Parathyroid adenoma (tissue), 2 donors: ENCODE measurements around the gene TXNRD2.

Experiments
- H2AFZ ChIP-seq: fragments of 300-600 bp; sonication (generic); one replicate; pipeline ENCODE4 v1.7.0; 2017; ENCODE audit warnings: antibody characterized with exemption, mild to moderate bottlenecking
- H3K27ac ChIP-seq: fragments of 300-600 bp; sonication (generic); one replicate; pipeline ENCODE4 v1.7.0; 2017
- H3K27me3 ChIP-seq: fragments of 300-600 bp; sonication (generic); one replicate; pipeline ENCODE4 v1.7.0; 2017; ENCODE audit warnings: low read length; ENCODE audit not compliant: control insufficient read depth, insufficient read depth
- H3K36me3 ChIP-seq: fragments of 300-600 bp; sonication (generic); one replicate; pipeline ENCODE4 v1.7.0; 2017; ENCODE audit warnings: low read length; ENCODE audit not compliant: control insufficient read depth, insufficient read depth
- H3K4me1 ChIP-seq: fragments of 300-600 bp; sonication (generic); one replicate; pipeline ENCODE4 v1.7.0; 2017; ENCODE audit warnings: control low read depth
- H3K4me2 ChIP-seq: fragments of 300-600 bp; sonication (generic); one replicate; pipeline ENCODE4 v1.7.0; 2017; ENCODE audit warnings: low read length
- H3K4me3 ChIP-seq: fragments of 300-600 bp; sonication (generic); one replicate; pipeline ENCODE4 v1.7.0; 2017; ENCODE audit warnings: low read depth, low read length
- H3K79me2 ChIP-seq: fragments of 300-600 bp; sonication (generic); one replicate; pipeline ENCODE4 v1.7.0; 2017; ENCODE audit warnings: control low read depth
- H3K9ac ChIP-seq: fragments of 300-600 bp; sonication (generic); one replicate; pipeline ENCODE4 v1.7.0; 2017; ENCODE audit warnings: mild to moderate bottlenecking
- H3K9me3 ChIP-seq: fragments of 300-600 bp; sonication (generic); one replicate; pipeline ENCODE4 v1.7.0; 2017; ENCODE audit warnings: low read length; ENCODE audit not compliant: control insufficient read depth
- CTCF ChIP-seq: fragments of 300-600 bp; sonication (generic); IDR thresholded peaks from one replicate; pipeline ENCODE4 v1.7.0; 2017; ENCODE audit warnings: antibody characterized with exemption, mild to moderate bottlenecking
- donor health status: primary hyperparathyroidism.

Gene TXNRD2

GRCh38 chr22:19980766-19981165 is 39.1 kb upstream of the TXNRD2 start:
- Histone ChIP-seq H3K27me3 (no peaks in the 10 kb centered on the region), H3K4me1 (peaks cover under 1% of the 10 kb centered on the region), H3K79me2 (peaks cover 2% of the 10 kb centered on the region), H3K9ac (no peak overlapping the region), H3K36me3 (no peaks in the 10 kb centered on the region), H2AFZ (no peak overlapping the region), H3K4me3 (no peak overlapping the region), H3K27ac (no peak overlapping the region), H3K9me3 (no peaks in the 10 kb centered on the region), H3K4me2 (no peak overlapping the region)
- TF ChIP-seq CTCF, result no peak

GRCh38 chr22:19979712-19980493 is 38.3 kb upstream of the TXNRD2 start:
- Histone ChIP-seq H3K4me2 (no peak overlapping the region), H3K27me3 (no peaks in the 10 kb centered on the region), H3K4me1 (no peaks in the 10 kb centered on the region), H3K27ac (no peak overlapping the region), H3K9ac (no peak overlapping the region), H3K4me3 (no peak overlapping the region), H3K9me3 (no peaks in the 10 kb centered on the region), H2AFZ (no peak overlapping the region), H3K79me2 (peaks cover 2% of the 10 kb centered on the region), H3K36me3 (no peaks in the 10 kb centered on the region)
- no peak for TF ChIP-seq CTCF

GRCh38 chr22:19978748-19979147 is 37.1 kb upstream of the TXNRD2 start:
- Histone ChIP-seq H3K79me2 (no peaks in the 10 kb centered on the region), H3K36me3 (no peaks in the 10 kb centered on the region), H3K4me2 (no peak overlapping the region), H3K4me1 (no peaks in the 10 kb centered on the region), H3K9ac (no peak overlapping the region), H3K4me3 (no peak overlapping the region), H3K27ac (no peak overlapping the region), H2AFZ (no peak overlapping the region), H3K9me3 (no peaks in the 10 kb centered on the region), H3K27me3 (no peaks in the 10 kb centered on the region)
- TF ChIP-seq CTCF, result no peak

- Histone ChIP-seq H3K36me3 (no peaks in the 10 kb centered on the region), H3K9ac (no peak overlapping the region)
Observed at GRCh38 chr22:19977296-19978243, 36.0 kb upstream of the TXNRD2 start.

More at GRCh38 chr22:19977296-19978243, 36.0 kb upstream of the TXNRD2 start:
- no peak overlapping the region for H3K27ac ChIP-seq
- no peak overlapping the region for H3K4me2 ChIP-seq
- no peak overlapping the region for H2AFZ ChIP-seq
- no peaks in the 10 kb centered on the region for H3K79me2 ChIP-seq
- TF ChIP-seq CTCF, result no peak
- no peak overlapping the region for H3K4me3 ChIP-seq
- H3K4me1 ChIP-seq, result no peaks in the 10 kb centered on the region
- H3K27me3 ChIP-seq, result no peaks in the 10 kb centered on the region
- no peaks in the 10 kb centered on the region for H3K9me3 ChIP-seq
